ENCODE data around the gene PLCB1. TPM values are rescaled to one million over a fixed set of nuclear protein-coding genes. Genes with fewer than 3 reads are reported as not detected.

PLCB1 gene
- total and polyA plus RNA-seq, 7 donors: 1.5 to 10.7 (median 4.2) TPM

- Histone ChIP-seq H3K4me1 (peaks cover 4% of the 10 kb centered on the region), H3K36me3 (ENCODE audit: insufficient read depth in 1 of 2, low read depth in 1 of 2) (no peaks in the 10 kb centered on the region), H3K9me3 (no peaks in the 10 kb centered on the region), H3K27me3 (ENCODE audit: insufficient read depth in 3 of 3, low read length in 2 of 3) (no peaks in the 10 kb centered on the region), H3K4me3 (no peak overlapping the region), H3K27ac (no peak overlapping the region)
- DNase-seq: no peak
- ATAC-seq: peak in 2 of 4 donors; percentile 39 to 42
- TF ChIP-seq CTCF (IDR thresholded peaks at IDR 0.05): no peak
- 65 to 83% (median 78%) methylated on average over 6 of the region's 6 CpGs for WGBS, 3 donors
- intact Hi-C loops (cut with DNase I): no loop called here
These were observed 273.0 kb downstream of the PLCB1 start for GRCh38 chr20:8404912-8405635.

GRCh38 chr20:8406391-8406790 lies 274.3 kb downstream of the PLCB1 start:
- 49 to 74% (median 54%) methylated on average over 1 of the region's 1 CpG for WGBS, 3 donors
- Histone ChIP-seq H3K36me3 (ENCODE audit: insufficient read depth in 1 of 2, low read depth in 1 of 2) (no peaks in the 10 kb centered on the region), H3K4me3 (no peak overlapping the region), H3K27ac (no peak overlapping the region), H3K27me3 (ENCODE audit: insufficient read depth in 3 of 3, low read length in 2 of 3) (no peaks in the 10 kb centered on the region), H3K9me3 (no peaks in the 10 kb centered on the region), H3K4me1 (no peaks in the 10 kb centered on the region)
- no peak for TF ChIP-seq CTCF (IDR thresholded peaks at IDR 0.05)
- intact Hi-C loops (cut with DNase I): no loop called here
- peak in 3 of 4 donors; percentile 40 to 68 (median 57) for ATAC-seq
- no peak for DNase-seq

GRCh38 chr20:8408587-8409307 lies 276.7 kb downstream of the PLCB1 start:
- 59 to 67% (median 59%) methylated on average over 4 of the region's 4 CpGs for WGBS, 3 donors
- DNase-seq (no peak), ATAC-seq (peak in 3 of 4 donors; percentile 47 to 65 (median 47))
- Histone ChIP-seq H3K4me3 (no peak overlapping the region), H3K27ac (no peak overlapping the region), H3K27me3 (ENCODE audit: insufficient read depth in 3 of 3, low read length in 2 of 3) (no peaks in the 10 kb centered on the region), H3K4me1 (no peaks in the 10 kb centered on the region), H3K36me3 (ENCODE audit: insufficient read depth in 1 of 2, low read depth in 1 of 2) (no peaks in the 10 kb centered on the region), H3K9me3 (no peaks in the 10 kb centered on the region)
- intact Hi-C loops (cut with DNase I): no loop called here
- TF ChIP-seq CTCF (IDR thresholded peaks at IDR 0.05): no peak

- WGBS, 3 donors: 95 to 97% (median 97%) methylated on average over 2 of the region's 2 CpGs
- DNase-seq: no peak
- no peak for TF ChIP-seq CTCF (IDR thresholded peaks at IDR 0.05)
- H3K4me1 ChIP-seq: no peaks in the 10 kb centered on the region
- H3K36me3 ChIP-seq (ENCODE audit: insufficient read depth in 1 of 2, low read depth in 1 of 2): no peaks in the 10 kb centered on the region
- H3K27me3 ChIP-seq (ENCODE audit: insufficient read depth in 3 of 3, low read length in 2 of 3): no peaks in the 10 kb centered on the region
- intact Hi-C loops (cut with DNase I): no loop called here
- ATAC-seq: no peak
- H3K9me3 ChIP-seq: no peaks in the 10 kb centered on the region
- H3K4me3 ChIP-seq: no peak overlapping the region
- H3K27ac ChIP-seq: no peak overlapping the region
These were observed 281.6 kb downstream of the PLCB1 start for GRCh38 chr20:8413691-8414090.
